Muscle of back (tissue), 11 donors: ENCODE data around the gene NCOA1. TPM values are rescaled to one million over a fixed set of nuclear protein-coding genes. Genes with fewer than 3 reads are reported as not detected.
"Not testable (repeated sequence)": the region's sequence is repeated elsewhere in the genome, so short reads cannot be mapped to it uniquely, and the experiment has no call there.

Experiments
- DNase-seq, 3 donors: peaks; one replicate each; pipeline versions ENCODE4 v3.0.0 to v3.0.0-alpha.2; 2013
- polyA plus RNA-seq, 10 donors: library from polyadenylated mRNA; unstranded; fragments of 120-200 nt; gene quantifications; one replicate each; pipeline ENCODE4 v1.2.1, GENCODE V29; 2013; ENCODE audit not compliant: insufficient read length in 10 of 10

Gene NCOA1
- polyA plus RNA-seq, 10 donors = 73.9 to 135 (median 105) TPM

GRCh38 chr2:24505534-24506275 lies 14.7 kb downstream of the NCOA1 start:
- no peak for DNase-seq

DNA sequence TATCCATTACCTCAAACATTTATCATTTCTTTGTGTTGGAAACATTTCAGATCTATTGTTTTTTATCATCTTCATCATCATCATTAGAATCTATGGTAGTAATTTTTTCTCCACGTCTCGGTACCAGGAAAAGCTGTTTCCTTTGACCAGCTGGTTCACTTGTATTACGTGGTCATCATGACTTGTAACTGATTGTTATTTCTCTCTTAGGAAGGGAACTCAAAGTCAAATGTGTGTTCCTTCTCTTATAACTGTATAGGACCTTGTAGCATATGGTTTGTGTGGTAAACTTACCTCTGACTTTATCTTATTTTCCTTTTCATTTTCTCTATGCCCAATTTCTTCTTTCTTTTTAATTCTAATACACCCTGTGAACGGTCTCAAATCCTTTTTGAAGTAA lies 16.5 kb downstream of the NCOA1 start:
- no peak for DNase-seq

DNA sequence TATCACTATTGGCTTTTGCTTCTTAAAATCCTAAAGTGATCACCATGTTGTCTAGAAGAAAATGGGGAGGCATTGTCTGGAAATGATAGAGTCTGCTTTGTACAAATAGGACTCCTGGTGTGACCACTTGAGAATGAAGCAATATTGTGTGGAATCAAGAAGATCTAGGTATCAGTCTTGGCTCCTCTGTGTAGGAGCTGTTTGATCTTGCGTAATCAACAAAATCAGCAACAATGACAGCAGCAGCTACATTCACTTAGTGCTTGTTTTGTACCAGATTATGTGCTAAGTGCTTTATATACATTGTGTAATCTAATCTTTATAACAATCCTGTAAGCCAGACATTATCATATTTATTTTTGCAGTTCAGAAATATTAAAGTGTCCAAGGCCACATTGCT lies 17.8 kb downstream of the NCOA1 start:
- no peak for DNase-seq

GRCh38 chr2:24509425-24509824 lies 18.4 kb downstream of the NCOA1 start:
- DNase-seq = no peak

DNA sequence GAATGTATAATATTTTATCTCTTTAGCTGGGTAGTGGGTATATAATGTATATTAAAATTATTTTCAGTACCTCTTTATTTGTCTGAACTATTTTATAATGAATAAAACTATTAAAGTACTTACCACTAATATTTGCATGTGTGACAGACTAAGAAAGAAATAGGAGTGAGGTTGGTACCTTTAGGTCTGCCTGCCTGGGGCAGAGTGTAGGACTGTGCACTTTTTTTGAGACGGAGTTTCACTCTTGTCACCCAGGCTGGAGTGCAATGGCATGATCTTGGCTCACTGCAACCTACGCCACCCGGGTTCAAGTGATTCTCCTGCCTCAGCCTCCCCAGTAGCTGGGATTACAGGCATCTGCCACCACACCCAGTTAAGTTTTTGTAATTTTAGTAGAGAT lies 18.8 kb downstream of the NCOA1 start:
- DNase-seq = no peak

- DNase-seq = no peak
Observed at GRCh38 chr2:24510771-24511170, 19.7 kb downstream of the NCOA1 start.

- DNase-seq = no peak
Observed at GRCh38 chr2:24511198-24511597, 20.1 kb downstream of the NCOA1 start.

GRCh38 chr2:24511894-24512293 lies 20.8 kb downstream of the NCOA1 start:
- DNase-seq = no peak

DNA sequence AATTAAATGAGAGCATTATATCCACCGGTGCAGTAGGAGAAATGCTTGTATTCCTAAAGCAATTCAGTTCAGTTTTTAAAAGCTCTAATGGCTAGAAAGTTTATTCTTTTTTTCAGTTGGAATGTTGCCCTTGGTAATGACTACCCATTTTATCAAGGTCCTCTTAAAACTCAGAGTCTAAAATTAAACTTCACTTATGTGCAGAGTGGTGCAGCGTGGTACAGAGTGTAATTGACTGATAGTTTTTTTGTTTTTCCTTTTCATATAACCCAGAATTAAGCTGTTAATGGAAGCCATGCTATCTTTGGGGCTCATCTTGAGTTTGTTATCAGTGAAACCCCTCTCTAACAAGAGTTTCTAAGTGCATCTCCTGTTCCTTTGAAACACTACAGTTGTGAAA lies 21.4 kb downstream of the NCOA1 start:
- no peak for DNase-seq

DNA sequence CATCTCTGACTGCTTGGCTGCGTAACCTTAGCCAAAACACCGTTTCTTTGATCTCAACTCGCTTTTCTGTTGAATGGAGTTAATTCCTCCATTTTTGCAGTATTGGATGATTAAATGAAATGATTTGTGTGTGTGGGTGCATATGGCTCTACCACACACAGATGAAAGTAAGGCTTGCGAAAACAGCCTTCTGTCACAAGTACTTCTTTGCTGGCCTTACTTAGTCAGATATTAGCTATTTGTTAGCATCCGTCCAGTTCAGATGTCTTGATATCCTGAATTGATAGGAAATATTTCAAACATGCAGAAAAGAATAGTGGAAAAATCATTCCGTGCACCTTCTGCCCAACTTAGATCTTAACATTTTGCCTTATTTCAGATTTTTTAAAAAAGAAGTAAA lies 21.8 kb downstream of the NCOA1 start:
- no peak for DNase-seq

DNA sequence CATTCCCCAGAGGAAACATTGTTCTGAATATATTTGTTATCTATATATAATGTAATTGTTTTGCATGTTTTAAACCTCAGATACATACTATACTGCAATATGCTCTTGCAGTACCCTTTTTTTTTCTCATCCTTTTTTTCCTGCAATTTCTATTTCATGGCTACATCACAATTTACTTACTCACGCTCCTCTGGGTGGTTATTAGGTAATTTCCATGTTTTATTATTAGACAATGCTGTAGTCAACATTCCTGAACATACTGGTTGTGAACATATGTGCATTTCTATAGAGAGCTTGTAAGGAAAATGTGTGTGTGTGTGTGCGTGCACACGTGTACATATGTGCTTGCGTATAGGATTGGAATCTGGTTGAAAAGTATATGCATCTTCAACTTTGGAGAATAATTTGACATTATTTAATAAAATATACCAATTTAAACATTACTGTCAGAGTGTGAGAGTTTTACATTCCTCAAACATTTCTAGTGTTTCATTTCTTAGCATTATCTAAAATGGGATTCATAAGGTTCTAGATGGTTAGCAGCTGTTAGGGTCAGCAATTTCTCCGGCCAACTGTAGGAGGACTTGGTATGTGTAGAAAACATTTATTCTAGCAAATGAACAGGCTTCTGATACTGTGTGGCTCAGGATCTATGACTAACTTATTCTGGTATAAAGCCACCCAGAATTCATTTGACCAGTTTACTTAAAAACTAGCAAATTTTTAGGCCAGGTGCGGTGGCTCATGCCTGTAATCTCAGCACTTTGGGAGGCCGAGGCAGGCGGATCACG lies 22.4 kb downstream of the NCOA1 start:
- no peak for DNase-seq

GRCh38 chr2:24514820-24515219 lies 23.8 kb downstream of the NCOA1 start:
- no peak for DNase-seq

- DNase-seq = no peak
Observed at GRCh38 chr2:24515335-24515734, 24.3 kb downstream of the NCOA1 start.

- DNase-seq = no peak
Observed at GRCh38 chr2:24515831-24516230, 24.8 kb downstream of the NCOA1 start.

- DNase-seq = no peak
Observed at GRCh38 chr2:24517247-24517646, 26.2 kb downstream of the NCOA1 start.

DNA sequence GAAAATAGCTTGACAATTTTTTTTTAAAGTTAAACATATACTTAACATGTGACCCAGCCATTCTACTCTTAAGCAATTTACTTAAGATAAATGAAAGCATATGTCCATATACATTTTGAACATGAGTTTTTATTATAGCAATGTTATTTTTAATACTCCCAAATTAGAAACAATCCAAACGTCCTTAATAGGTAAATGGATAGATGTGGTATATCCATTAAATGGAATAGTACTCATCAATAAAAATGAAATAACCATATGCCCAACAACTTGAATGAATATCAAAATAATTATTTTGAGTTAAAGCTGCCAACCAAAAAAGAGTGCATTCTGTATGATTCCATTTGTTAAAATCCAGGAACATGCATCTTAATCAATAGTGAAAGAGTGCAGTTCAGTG lies 29.1 kb downstream of the NCOA1 start:
- no peak for DNase-seq

DNA sequence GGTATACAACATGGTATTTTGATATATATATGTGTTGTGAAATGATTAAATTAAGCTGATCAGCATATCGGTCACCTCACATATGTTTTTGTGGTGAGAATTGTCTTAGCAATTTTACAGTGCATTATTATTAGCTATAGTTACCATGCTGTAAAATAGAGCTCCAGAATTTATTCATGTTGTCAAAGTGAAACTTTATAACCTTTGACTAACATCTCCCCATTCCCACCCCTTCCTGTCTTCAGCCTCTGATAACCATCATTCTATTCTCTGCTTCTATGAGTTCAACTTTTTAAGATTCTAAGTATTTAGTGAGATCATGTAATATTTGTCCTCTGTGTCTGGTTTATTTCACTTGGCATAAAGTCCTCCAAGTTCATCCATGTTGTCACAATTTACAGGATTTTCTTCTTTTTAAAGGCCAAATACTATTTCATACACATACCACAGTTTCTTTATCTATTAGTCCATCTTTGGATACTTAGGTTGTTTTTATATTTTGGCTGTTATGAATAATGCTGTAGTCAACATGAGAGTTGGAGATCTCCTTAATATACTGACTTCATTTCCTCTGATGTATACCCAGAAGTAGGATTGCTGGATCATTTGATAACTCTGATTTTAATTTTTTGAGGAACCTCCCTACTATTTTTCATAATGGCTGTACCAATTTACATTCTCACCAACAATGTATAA lies 30.3 kb downstream of the NCOA1 start:
- no peak for DNase-seq

DNA sequence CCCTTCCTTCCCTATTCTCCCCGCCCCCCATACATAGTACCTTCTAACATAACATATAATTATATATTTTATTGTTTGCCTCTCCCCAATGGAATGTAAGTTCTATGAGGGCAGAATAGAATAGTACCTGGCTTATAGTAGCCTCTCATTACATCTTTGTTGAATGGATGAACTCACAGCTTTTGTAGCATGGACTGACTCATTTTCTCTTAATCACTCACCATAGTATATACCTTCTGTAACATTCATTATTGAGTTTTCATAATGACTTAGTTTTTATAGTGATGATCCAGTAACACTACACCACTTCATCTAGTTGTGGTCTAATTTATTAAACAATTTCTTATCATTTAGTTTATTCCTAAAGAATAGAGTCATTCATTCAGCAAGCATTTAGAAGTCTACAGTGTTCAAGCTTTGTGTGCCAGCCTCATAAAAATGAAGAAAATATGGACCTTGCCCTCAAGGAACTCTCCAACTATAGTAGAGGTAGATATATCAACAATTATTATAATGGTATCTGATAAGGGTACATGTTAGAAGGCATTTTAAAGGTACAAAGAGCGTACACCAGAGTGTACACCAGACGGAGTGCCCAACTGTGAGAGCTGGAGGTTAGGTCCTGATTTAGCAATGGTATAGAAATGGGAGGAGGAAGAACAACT lies 31.1 kb downstream of the NCOA1 start:
- DNase-seq = no peak

- no peak for DNase-seq
Observed at GRCh38 chr2:24527536-24527935, 36.5 kb downstream of the NCOA1 start.

DNA sequence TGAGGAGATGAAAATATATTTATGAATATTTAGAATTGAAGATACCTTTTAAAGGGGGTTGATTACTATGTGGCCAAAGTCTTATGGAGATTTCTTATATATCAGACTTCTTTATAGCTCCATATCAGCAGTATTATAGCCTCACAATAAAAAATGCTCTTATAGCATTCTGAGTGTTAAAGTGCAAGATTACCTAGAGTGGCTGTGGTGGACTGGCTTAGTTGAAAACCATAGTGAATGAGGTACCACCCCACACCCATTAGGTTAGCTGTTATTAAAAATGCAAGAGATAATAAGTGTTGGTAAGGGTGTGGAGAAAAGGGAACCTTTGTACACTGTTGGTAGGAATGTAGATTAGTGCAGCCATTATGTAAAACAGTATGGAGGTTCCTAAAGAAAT lies 39.7 kb downstream of the NCOA1 start:
- DNase-seq = no peak

GRCh38 chr2:24531610-24532009 lies 40.6 kb downstream of the NCOA1 start:
- DNase-seq = not testable (repeated sequence)

GRCh38 chr2:24532057-24532456 lies 41.0 kb downstream of the NCOA1 start:
- not testable (repeated sequence) for DNase-seq
